Cardiac muscle cell (in vitro differentiated cells and primary cell): Measurements from ENCODE around the gene ARHGAP10. TPM values are rescaled to one million over a fixed set of nuclear protein-coding genes. Genes with fewer than 3 reads are reported as not detected.

Experiments used
- DNase-seq, 2 donors: peaks; one replicate each; pipeline versions ENCODE4 v3.0.0 to v3.0.0-alpha.2; 2010 to 2017; ENCODE audit warnings: low read depth in 1 of 2, low spot score in 1 of 2
- H3K27ac ChIP-seq: fragments of 200-600 bp; sonication (generic); 2 replicates; pipeline ENCODE4 v1.5.1; 2016
- H3K27me3 ChIP-seq: fragments of 200-600 bp; sonication (generic); 2 replicates; pipeline ENCODE4 v1.6.0; 2016; ENCODE audit warnings: control low read depth
- H3K36me3 ChIP-seq: fragments of 200-600 bp; sonication (generic); 2 replicates; pipeline ENCODE4 v1.5.1; 2016; ENCODE audit warnings: control low read depth
- H3K4me1 ChIP-seq: fragments of 200-600 bp; sonication (generic); 2 replicates; pipeline ENCODE4 v1.8.1; 2017; ENCODE audit warnings: low read depth, mild to moderate bottlenecking, mixed run types
- H3K4me3 ChIP-seq: fragments of 200-600 bp; sonication (generic); 2 replicates; pipeline ENCODE4 v1.5.1; 2016; ENCODE audit warnings: mild to moderate bottlenecking
- H3K9me3 ChIP-seq: fragments of 200-600 bp; sonication (generic); 2 replicates; pipeline ENCODE4 v1.5.1; 2017; ENCODE audit warnings: low read depth, mild to moderate bottlenecking, control low read depth
- CTCF ChIP-seq: IDR thresholded peaks from 2 replicates; pipeline ENCODE4 v1.5.1; 2012; ENCODE audit warnings: low read depth, mild to moderate bottlenecking, low read length
- polyA plus RNA-seq: library from polyadenylated mRNA; unstranded; fragments of >200 nt; fragmentation: Nextera tagmentation; extraction: Ambion mirVana; gene quantifications from 2 replicates; pipeline ENCODE4 v1.2.1, GENCODE V29; 2016
- total RNA-seq: library from RNA; depleted of rRNA; stranded (reverse); fragments of >200 nt; gene quantifications from 2 replicates; pipeline ENCODE4 v1.2.3, GENCODE V29; 2016

The ARHGAP10 gene
- total and polyA plus RNA-seq, 2 experiments from 2014 or later: 12.1 to 15.0 TPM

- no peak overlapping the region for H3K27ac ChIP-seq
- no peak for TF ChIP-seq CTCF
- DNase-seq: peak in 1 of 2 donors; percentile 31
- H3K4me3 ChIP-seq: no peak overlapping the region
- no peaks in the 10 kb centered on the region for H3K4me1 ChIP-seq
- H3K36me3 ChIP-seq: no peaks in the 10 kb centered on the region
- no peaks in the 10 kb centered on the region for H3K9me3 ChIP-seq
- no peaks in the 10 kb centered on the region for H3K27me3 ChIP-seq
Measured at GRCh38 chr4:147709999-147710398, 21.9 kb upstream of the ARHGAP10 start.

GRCh38 chr4:147714575-147715401 lies 17.1 kb upstream of the ARHGAP10 start:
- no peak overlapping the region for H3K27ac ChIP-seq
- H3K4me1 ChIP-seq: no peaks in the 10 kb centered on the region
- no peaks in the 10 kb centered on the region for H3K27me3 ChIP-seq
- no peaks in the 10 kb centered on the region for H3K36me3 ChIP-seq
- DNase-seq: peak in 1 of 2 donors; percentile 83
- no peak overlapping the region for H3K4me3 ChIP-seq
- TF ChIP-seq CTCF: no peak
- no peaks in the 10 kb centered on the region for H3K9me3 ChIP-seq

GRCh38 chr4:147717878-147718277 lies 14.0 kb upstream of the ARHGAP10 start:
- H3K4me1 ChIP-seq: no peaks in the 10 kb centered on the region
- H3K4me3 ChIP-seq: no peak overlapping the region
- TF ChIP-seq CTCF: no peak
- DNase-seq: peak in 1 of 2 donors; percentile 20
- no peaks in the 10 kb centered on the region for H3K36me3 ChIP-seq
- H3K27ac ChIP-seq: no peak overlapping the region
- H3K9me3 ChIP-seq: no peaks in the 10 kb centered on the region
- no peaks in the 10 kb centered on the region for H3K27me3 ChIP-seq

- Histone ChIP-seq H3K9me3 (no peaks in the 10 kb centered on the region), H3K27me3 (no peaks in the 10 kb centered on the region), H3K4me1 (no peaks in the 10 kb centered on the region), H3K4me3 (no peak overlapping the region), H3K27ac (no peak overlapping the region), H3K36me3 (no peaks in the 10 kb centered on the region)
- TF ChIP-seq CTCF: no peak
- DNase-seq: peak in 1 of 2 donors; percentile 79
Measured at GRCh38 chr4:147723326-147723725, 8.6 kb upstream of the ARHGAP10 start.

- no peak for TF ChIP-seq CTCF
- Histone ChIP-seq H3K4me1 (no peaks in the 10 kb centered on the region), H3K36me3 (no peaks in the 10 kb centered on the region), H3K27me3 (no peaks in the 10 kb centered on the region), H3K9me3 (no peaks in the 10 kb centered on the region), H3K27ac (no peak overlapping the region), H3K4me3 (no peak overlapping the region)
- no peak for DNase-seq
Measured at GRCh38 chr4:147724468-147725201, 7.3 kb upstream of the ARHGAP10 start.
